K562 (cell line): ENCODE data around the gene HOXA5. TPM values are rescaled to one million over a fixed set of nuclear protein-coding genes. Genes with fewer than 3 reads are reported as not detected.

Experiments
- RERE ChIP-seq: sonication (generic); formaldehyde crosslinking; IDR thresholded peaks from 2 replicates; pipeline ENCODE4 v1.8.0; 2023; ENCODE audit warnings: missing genetic modification reagents, mild to moderate bottlenecking, borderline replicate concordance
- SETDB1 ChIP-seq: IDR thresholded peaks from one replicate; pipeline ENCODE4 v1.6.1; 2012; ENCODE audit warnings: low read length, control low read depth, inconsistent platforms
- ZNF318 ChIP-seq, 2 experiments: fragments of 450-650 bp; IDR thresholded peaks; 2 replicates each; pipeline ENCODE4 v1.6.1; 2016; ENCODE audit warnings: mild to moderate bottlenecking in 2 of 2, borderline replicate concordance in 1 of 2, low read depth in 1 of 2, moderate library complexity in 1 of 2
- polyA plus RNA-seq, 8 experiments: library from polyadenylated mRNA; depleted of rRNA in 4 of 8; stranded (reverse) in 5 of 8; unstranded in 3 of 8; fragments of >200 nt; fragmentation: Nextera tagmentation in 2 of 8; fragmentation: Illumina TruSeq in 1 of 8; extraction: Ambion mirVana in 2 of 8; extraction: Trizol in 1 of 8; gene quantifications; 2 replicates each; pipeline versions ENCODE4 v1.2.1 to v1.2.3, GENCODE V29; 2011 to 2014; ENCODE audit warnings: inconsistent platforms in 1 of 8, missing spikeins in 1 of 8
- total RNA-seq, 7 experiments: library from RNA; depleted of rRNA in 6 of 7; stranded (reverse); fragments of >200 nt in 6 of 7; fragmentation: Illumina TruSeq in 2 of 7; extraction: Trizol in 2 of 7; gene quantifications; 2 replicates each; pipeline versions ENCODE4 v1.2.1 to v1.2.3, GENCODE V29; 2011 to 2021; ENCODE audit warnings: low replicate concordance in 1 of 7

HOXA5 gene
- total and polyA plus RNA-seq, 9 of the 15 experiments (the other 6 are each of a cell fraction or from before 2014, with no cell fraction given) = 0.13 TPM; not detected in 8

- TF ChIP-seq RERE (CRISPR knock-in tag) = no peak
- TF ChIP-seq SETDB1 = no peak
- no peak for TF ChIP-seq ZNF318 (IDR thresholded peaks at IDR 0.05; ENCODE audit: borderline replicate concordance in 1 of 2, low read depth in 1 of 2)
Measured at GRCh38 chr7:27163288-27164044, 20.0 kb upstream of the HOXA5 start (continued).
